Fibroblast of skin of left quadriceps (primary cell): ENCODE data around the gene SDK2.

Source experiments
- DNase-seq, 2 experiments: peaks; one replicate each; pipeline ENCODE4 v3.0.0-alpha.2; 2013; ENCODE audit warnings: low read depth in 2 of 2

The SDK2 gene

GRCh38 chr17:73644145-73645049, at the start of gene SDK2:
SDK2 (minus strand) TSS chr17:73644445; CDS start chr17:73644088, 357 bp downstream.
- no peak for DNase-seq

GRCh38 chr17:73693071-73693470, 48.8 kb upstream of the SDK2 start:
- DNase-seq, result no peak

- no peak for DNase-seq
These were observed 47.1 kb upstream of the SDK2 start for GRCh38 chr17:73691321-73691766.

- no peak for DNase-seq
These were observed 46.4 kb upstream of the SDK2 start for GRCh38 chr17:73690676-73691075.

- DNase-seq, result no peak
These were observed 45.5 kb upstream of the SDK2 start for GRCh38 chr17:73689596-73690275.

GRCh38 chr17:73686961-73687360, 42.7 kb upstream of the SDK2 start:
- no peak for DNase-seq

- DNase-seq, result no peak
These were observed 41.9 kb upstream of the SDK2 start for GRCh38 chr17:73686126-73686525.

- DNase-seq, result no peak
These were observed 39.9 kb upstream of the SDK2 start for GRCh38 chr17:73684183-73684582.

GRCh38 chr17:73683771-73684170, 39.5 kb upstream of the SDK2 start:
- no peak for DNase-seq

- DNase-seq, result no peak
These were observed 37.7 kb upstream of the SDK2 start for GRCh38 chr17:73681946-73682345.

GRCh38 chr17:73679476-73679875, 35.2 kb upstream of the SDK2 start:
- no peak for DNase-seq

- DNase-seq, result no peak
These were observed 34.8 kb upstream of the SDK2 start for GRCh38 chr17:73678999-73679398.

GRCh38 chr17:73669771-73670170, 25.5 kb upstream of the SDK2 start:
- DNase-seq, result no peak

- no peak for DNase-seq
These were observed 23.1 kb upstream of the SDK2 start for GRCh38 chr17:73667181-73667959.

- DNase-seq, result no peak
These were observed 19.4 kb upstream of the SDK2 start for GRCh38 chr17:73663614-73664013.

- DNase-seq, result no peak
These were observed 16.1 kb upstream of the SDK2 start for GRCh38 chr17:73660366-73660765.

GRCh38 chr17:73658821-73659515, 14.7 kb upstream of the SDK2 start:
- DNase-seq, result no peak

- DNase-seq, result peak in 1 of 2 experiments; percentile 6
These were observed 13.3 kb upstream of the SDK2 start for GRCh38 chr17:73657473-73658116.

- DNase-seq, result no peak
These were observed 10.0 kb upstream of the SDK2 start for GRCh38 chr17:73654241-73654640.

- no peak for DNase-seq
These were observed 9.6 kb upstream of the SDK2 start for GRCh38 chr17:73653810-73654209.

GRCh38 chr17:73652886-73653480, 8.7 kb upstream of the SDK2 start:
- no peak for DNase-seq
